K562 (cell line): Measurements from ENCODE around the gene NPHP1.

Experiments used
- ATF6 ChIP-seq: sonication (generic); formaldehyde crosslinking; IDR thresholded peaks from 2 replicates; pipeline ENCODE4 v1.4.0; 2020; ENCODE audit warnings: mild to moderate bottlenecking, missing genetic modification reagents
- CTCF ChIP-seq, 3 experiments: IDR thresholded peaks in 2 of 3; conservative IDR thresholded peaks in 1 of 3; 2 replicates each; pipeline ENCODE4 v1.5.1; 2011 to 2012; ENCODE audit warnings: low read length in 3 of 3, mild to moderate bottlenecking in 3 of 3, control low read depth in 2 of 3, improper control_type of control experiment in 1 of 3, inconsistent platforms in 1 of 3, low read depth in 1 of 3, mixed read lengths in 1 of 3, moderate library complexity in 1 of 3; ENCODE audit not compliant: insufficient read depth in 2 of 3
- ELF1 ChIP-seq: fragments of 200-800 bp; sonication (Bioruptor generic); IDR thresholded peaks from 2 replicates; pipeline ENCODE4 v1.6.1; 2016; ENCODE audit warnings: missing genetic modification characterization, missing compliant biosample characterization
- EZH2 ChIP-seq: IDR thresholded peaks from 2 replicates; pipeline ENCODE4 v1.6.1; 2012; ENCODE audit warnings: low read depth, mild to moderate bottlenecking, inconsistent platforms, low read length, borderline replicate concordance
- HMGXB4 ChIP-seq: sonication (generic); formaldehyde crosslinking; IDR thresholded peaks from 2 replicates; pipeline ENCODE4 v1.8.1; 2023; ENCODE audit warnings: mild to moderate bottlenecking, missing genetic modification reagents
- KLF10 ChIP-seq: fragments of 250-450 bp; sonication (Bioruptor Pico); IDR thresholded peaks from 2 replicates; pipeline ENCODE4 v1.6.1; 2021; ENCODE audit warnings: matching md5 sums
- ZNF174 ChIP-seq: fragments of 250-450 bp; sonication (Bioruptor Pico); IDR thresholded peaks from 2 replicates; pipeline ENCODE4 v1.4.0; 2020; ENCODE audit warnings: mild to moderate bottlenecking

- TF ChIP-seq HMGXB4 (no peak), ZNF174 (no peak), ELF1 (tag) (no peak), KLF10 (CRISPR knock-in tag) (no peak), CTCF (IDR thresholded peaks at IDR 0.05 in 2 of 3, conservative IDR thresholded peaks at IDR 0.05 in 1 of 3; ENCODE audit: insufficient read depth in 2 of 3, low read depth in 1 of 3, low read length in 3 of 3) (no peak), EZH2 (no peak), ATF6 (CRISPR knock-in tag) (no peak)
These were observed 60.8 kb downstream of the NPHP1 start for GRCh38 chr2:110143982-110144381.
